GM10847 (cell line): ENCODE measurements around the gene LCP2.

Experiments used
- POLR2A ChIP-seq: IDR thresholded peaks from 2 replicates; pipeline ENCODE4 v1.6.1; 2011; ENCODE audit not compliant: insufficient read length; ENCODE audit errors: extremely low read depth

Gene LCP2

GRCh38 chr5:170307575-170308465, 10.2 kb upstream of the LCP2 start:
- TF ChIP-seq POLR2A: no peak

- TF ChIP-seq POLR2A: no peak
Measured at GRCh38 chr5:170306381-170306831, 8.8 kb upstream of the LCP2 start.

DNA sequence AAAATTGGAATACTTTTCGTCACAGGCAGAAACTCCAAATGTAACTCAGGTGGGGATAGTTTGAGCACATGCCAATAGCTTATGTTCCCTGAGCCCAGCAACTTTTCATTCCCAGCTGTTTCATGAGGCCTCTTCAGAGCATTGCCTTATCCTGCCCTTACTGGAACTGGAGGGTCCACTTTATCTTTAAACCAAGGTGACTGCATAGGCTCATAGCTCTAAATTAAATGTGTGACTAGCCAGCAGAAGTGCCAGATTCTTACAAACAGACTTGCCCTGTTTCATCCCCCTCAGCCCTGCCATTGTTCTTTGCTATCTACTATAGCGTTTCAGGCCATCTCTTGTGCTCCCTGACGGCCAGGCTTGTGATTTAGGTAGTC, 8.1 kb upstream of the LCP2 start:
- no peak for TF ChIP-seq POLR2A

- no peak for TF ChIP-seq POLR2A
Measured at GRCh38 chr5:170305016-170305645, 7.6 kb upstream of the LCP2 start.

GRCh38 chr5:170303549-170303948, 6.0 kb upstream of the LCP2 start:
- no peak for TF ChIP-seq POLR2A

DNA sequence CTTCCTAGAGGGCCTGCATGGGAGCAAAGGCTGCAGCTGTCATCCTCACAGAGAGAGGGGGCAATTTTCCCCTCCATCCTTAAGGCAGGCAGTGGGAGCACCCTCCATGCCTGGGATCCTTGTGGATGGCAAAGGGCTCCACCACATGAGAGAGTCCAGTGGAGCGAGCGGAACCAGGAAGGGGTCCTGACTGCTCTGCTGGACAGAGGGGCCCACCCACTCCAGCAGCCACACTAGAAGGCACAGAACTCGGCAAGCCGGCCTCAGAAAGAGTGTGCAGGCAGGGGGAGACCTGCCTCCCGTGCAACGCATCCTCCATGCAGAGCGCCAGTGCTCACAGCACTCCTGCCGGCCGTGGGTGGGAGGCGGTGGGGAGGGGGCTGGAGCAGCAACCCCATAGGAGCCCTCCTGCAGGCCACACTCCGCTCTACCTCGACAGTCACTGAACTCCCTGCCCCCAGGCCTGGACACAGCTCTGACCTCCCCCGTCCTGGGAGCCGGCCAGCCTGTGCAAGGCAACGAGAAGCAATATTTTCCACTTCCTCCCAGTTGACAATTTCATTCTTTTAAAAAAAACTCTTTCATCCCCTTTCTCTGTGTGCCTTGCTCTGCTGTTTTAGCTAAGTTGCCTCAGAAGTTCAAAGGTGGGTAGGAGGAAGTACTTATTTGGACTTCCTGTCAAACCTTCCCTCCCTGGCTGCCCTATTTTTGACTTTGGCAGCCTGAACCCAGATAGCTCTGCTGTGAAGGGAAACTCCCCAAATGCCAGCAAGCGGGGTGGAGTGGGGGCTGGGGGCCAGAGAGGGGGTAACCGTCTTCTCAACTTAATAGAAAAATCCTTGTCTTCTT, 5.3 kb upstream of the LCP2 start:
- no peak for TF ChIP-seq POLR2A

DNA sequence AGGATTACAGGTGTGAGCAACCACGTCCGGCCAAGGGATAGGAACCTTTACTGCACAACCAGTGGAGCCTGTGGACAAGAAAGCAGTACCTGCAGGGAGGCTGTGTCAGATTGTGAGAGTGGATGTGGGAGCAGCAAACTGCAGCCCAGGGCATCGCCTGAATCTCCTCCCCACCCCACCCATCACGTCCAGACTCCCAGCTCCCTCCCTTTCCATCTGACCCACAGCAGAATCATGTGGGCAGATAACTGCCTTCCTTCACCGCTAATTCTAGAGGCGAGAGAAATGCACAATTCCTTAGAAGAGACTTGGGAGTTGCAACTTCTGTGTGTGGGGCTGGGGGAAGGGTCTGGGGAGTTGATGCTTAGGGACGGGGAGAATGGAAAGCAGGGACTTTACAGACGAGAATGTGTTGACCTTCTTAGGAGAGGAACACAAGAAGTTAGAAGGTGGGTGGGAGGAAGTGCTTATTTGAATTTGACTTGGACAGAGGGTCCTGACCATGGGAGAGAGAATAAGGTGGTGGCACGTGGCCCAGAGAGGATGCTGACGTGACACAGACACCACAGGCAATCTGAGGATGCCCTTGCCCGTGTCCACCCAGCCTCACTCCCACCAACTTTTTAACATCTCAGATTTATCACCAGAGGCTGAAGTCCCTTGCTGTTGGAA, 4.5 kb upstream of the LCP2 start:
- TF ChIP-seq POLR2A: no peak

DNA sequence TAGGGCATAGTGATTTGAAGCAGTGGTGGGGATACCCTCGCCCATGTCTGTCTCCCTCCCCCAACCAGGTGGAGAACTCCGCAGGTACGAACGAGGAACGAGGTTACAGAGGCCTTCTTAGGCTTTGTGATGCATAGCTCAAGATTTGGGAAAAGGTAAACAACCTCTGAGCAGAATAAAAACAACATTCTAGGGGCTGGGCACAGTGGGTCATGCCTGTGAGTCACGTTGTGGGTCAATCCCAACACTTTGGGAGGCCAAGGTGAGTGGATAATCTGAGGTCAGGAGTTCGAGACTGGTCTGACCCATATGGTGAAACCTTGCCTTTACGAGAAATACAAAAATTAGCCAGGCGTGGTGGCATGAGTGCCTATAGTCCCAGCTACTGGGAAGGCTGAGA, 3.6 kb upstream of the LCP2 start:
- no peak for TF ChIP-seq POLR2A

- TF ChIP-seq POLR2A: no peak
Measured at GRCh38 chr5:170300361-170301013, 2.9 kb upstream of the LCP2 start.

GRCh38 chr5:170296935-170297588, 515 bp downstream of the LCP2 start:
- TF ChIP-seq POLR2A: no peak

DNA sequence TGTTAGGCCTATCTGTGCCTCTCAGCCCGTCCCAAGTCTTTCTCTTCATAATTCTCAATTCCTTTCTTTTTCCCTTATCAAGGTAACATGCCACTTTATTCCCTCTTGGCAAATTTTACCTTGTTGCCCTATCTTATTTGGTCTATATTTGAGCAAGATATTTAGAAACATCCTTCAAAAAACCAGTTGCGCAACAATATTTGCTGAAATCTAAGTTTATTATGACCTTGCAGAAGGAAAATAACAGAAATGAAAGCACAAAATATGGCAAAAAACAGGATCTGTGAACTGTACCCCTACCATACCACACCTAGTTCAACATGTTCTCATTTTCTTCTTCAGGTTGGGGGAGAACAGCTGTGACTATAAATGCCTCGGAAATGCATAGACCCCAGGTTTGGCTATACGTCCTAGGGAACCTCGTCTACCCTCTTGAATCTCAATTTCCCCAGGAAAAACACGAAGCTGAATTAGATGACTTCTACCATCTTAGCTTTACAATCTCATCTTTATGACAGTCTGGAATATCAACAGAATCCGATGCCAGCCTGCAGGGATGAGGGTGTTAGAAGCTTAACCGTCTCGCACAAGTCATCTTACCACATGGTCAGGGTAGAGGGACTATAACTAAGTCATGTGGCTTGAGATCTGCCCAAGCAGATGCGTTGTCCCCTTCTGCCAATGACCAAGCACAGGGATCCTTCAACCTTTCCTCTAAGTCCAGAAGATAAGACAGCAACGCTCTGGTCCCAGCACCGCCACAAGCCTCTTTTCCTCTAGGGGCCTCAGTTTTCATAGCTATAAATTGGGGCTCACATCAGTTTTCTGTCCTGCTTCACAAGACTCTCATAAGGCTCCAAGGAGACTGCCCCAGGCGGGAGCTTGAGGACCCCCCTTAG, 1.3 kb downstream of the LCP2 start:
- no peak for TF ChIP-seq POLR2A

DNA sequence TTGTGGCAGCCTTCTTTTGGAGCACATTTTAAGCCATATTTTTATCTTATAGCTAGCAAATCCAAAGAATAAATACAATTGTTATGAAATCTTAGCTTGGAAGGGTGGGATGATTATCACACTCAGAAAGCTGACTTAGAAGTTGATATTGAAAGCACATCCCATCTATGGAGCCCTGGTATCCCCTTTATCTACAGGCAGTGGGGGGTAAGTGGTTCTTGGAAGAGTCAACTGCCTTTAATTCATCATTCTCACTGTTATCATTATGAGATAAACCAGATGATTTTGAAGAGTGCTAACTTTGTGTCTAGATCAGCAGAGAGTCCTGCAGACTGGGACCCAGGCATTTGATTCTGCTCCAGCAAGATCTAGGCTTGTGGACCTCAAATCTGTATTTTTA, 3.0 kb downstream of the LCP2 start:
- TF ChIP-seq POLR2A: no peak

GRCh38 chr5:170294057-170294456, 3.5 kb downstream of the LCP2 start:
- no peak for TF ChIP-seq POLR2A

DNA sequence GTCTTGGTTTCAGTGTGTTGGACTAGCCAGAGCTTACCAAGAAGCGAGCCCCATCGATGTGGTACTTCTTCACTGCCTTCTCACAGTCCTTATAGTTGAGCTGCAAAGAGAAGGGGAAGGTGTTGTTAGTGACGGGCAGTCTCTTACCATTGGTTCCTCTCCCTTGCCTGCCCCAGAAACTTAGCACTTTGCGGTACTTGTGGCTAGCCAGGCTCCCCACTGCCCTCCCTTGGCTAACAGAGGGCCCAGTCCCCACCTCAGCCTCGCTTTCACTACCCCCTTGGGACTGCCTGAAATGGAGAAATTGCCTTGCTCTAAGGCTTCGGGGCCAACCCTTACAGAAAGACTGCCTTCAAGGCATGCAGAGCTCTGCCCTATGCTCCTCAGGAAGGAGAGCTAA, 4.3 kb downstream of the LCP2 start:
- TF ChIP-seq POLR2A: no peak
